Measurements from ENCODE around the gene KCNIP1.

Gene KCNIP1

GRCh38 chr5:170509348-170509660, 5.5 kb downstream of the KCNIP1 start:
- DNase-seq: no peak

DNA sequence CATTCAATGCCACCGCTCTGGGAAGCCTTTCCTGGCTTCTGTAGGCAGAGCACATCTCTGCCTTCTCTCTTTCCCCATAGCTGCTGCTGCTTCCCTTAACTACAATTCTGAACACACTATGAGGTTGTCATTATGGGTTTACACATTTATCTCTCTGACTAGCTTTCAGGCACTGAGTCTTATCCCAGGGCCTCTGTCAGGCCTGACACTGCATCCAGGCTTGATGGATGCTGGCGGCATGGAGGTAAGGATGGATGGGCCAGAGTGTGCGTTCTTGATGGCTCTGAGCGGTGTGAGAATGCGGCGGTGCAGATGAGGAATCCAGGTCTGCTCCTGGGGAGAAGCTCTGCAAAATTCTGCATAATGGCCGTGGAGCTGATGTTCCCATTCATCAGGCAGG, 6.3 kb downstream of the KCNIP1 start:
- DNase-seq: no peak

GRCh38 chr5:170510559-170510958, 6.7 kb downstream of the KCNIP1 start:
- no peak for DNase-seq

GRCh38 chr5:170511551-170512258, 7.9 kb downstream of the KCNIP1 start:
- DNase-seq: no peak

GRCh38 chr5:170513856-170514525, 10.2 kb downstream of the KCNIP1 start:
- no peak for DNase-seq

DNA sequence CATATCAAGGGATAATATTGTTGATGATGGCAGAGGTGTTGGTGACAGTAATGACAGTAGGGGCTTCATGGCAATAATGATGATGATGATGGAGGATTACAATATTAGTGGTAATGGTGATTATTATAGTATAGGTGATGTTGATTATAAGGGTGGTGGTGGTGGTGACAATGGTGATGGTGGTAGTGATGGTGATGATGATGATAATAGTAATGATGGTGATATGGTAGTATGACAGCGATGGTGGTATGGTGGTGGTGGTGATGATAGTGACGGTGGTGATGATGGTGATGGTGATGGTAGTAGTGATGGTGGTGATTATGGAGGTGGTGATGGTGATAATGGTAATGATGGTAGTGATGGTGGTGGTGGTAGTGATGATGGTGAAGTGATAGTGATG, 13.6 kb downstream of the KCNIP1 start:
- DNase-seq: no peak

DNA sequence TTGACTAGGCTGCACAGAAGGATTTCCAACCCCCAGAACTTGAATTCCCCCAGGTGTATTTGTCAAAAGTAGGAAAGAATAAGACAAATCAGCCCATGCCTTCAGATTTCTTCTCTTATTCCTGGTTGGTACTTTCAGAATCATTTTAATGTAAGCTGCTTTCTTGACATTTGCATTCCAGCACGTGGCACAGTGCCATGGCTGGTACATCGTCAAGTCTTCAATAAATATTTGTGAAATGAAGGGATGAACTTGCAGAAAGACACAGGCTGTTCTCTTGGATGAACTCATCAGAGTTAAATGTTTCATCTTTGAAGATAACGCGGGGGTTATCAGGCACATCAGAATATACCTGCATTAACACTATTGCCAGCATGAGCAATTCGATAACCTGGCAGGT, 14.5 kb downstream of the KCNIP1 start:
- no peak for DNase-seq

DNA sequence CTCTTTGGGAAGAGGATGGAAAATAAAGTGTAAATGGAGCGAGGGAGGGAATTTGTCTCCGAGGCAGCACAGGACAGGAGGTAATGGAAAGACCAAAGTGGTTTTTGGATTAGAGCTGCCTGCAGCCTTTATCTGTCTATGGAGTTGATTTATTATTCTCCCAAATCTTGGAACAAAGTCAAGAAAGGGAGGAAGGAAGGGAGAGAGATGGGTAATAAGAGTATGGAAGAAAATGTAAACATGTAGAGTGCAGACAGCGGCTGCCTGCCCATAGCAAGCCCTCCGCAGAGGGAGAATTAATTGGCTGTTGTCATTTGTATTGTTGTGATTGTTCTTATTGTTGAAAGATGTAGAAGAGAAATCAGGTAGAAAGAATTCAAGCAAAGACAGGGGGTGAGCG, 15.7 kb downstream of the KCNIP1 start:
- DNase-seq: no peak

GRCh38 chr5:170520372-170520771, 16.6 kb downstream of the KCNIP1 start:
- no peak for DNase-seq

- no peak for DNase-seq
Observed at GRCh38 chr5:170522211-170523141, 18.7 kb downstream of the KCNIP1 start.

GRCh38 chr5:170523142-170523551, 19.3 kb downstream of the KCNIP1 start:
- no peak for DNase-seq

DNA sequence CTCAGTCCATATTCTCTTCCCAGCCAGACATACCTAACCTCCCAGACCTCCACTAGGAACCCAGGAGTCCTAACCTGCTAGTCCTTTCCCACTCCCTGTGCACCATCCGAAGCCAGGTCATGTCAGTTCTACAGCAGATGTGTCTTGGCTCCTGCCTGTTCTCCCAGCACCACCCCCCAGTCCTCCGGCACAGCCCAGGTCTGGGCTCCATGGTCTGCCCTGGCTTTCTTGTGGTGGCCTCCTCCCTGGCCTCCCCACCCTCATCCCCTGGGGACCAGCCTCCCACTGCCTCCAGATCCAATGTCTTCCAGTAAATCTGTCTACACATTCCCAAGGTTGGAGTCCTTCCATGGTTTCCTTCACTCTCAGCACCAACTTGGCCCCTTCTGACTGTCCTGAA, 20.0 kb downstream of the KCNIP1 start:
- DNase-seq: no peak

DNA sequence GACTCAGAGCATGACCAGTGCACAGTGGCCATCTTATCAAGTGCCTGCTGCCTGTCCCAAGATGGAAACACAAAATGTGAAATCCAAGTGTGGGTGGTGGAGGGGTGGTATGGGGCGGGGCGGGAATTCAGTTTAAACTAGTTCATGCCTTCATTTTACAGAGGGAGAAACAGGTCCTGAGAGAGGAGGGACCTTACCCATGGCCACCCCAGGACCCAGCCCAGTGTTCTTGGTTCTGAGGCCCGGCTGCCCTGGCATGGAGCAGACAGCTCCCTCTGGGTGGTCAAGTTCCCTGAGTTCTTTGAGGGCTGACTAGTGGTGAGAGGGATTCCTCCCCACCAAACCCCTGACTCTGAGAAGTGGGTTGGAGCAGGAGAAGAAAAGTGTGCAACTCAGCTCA, 20.8 kb downstream of the KCNIP1 start:
- DNase-seq: no peak

GRCh38 chr5:170525470-170526211, 21.8 kb downstream of the KCNIP1 start:
- DNase-seq: no peak

- no peak for DNase-seq
Observed at GRCh38 chr5:170527991-170528390, 24.2 kb downstream of the KCNIP1 start.

GRCh38 chr5:170528976-170529375, 25.2 kb downstream of the KCNIP1 start:
- no peak for DNase-seq

DNA sequence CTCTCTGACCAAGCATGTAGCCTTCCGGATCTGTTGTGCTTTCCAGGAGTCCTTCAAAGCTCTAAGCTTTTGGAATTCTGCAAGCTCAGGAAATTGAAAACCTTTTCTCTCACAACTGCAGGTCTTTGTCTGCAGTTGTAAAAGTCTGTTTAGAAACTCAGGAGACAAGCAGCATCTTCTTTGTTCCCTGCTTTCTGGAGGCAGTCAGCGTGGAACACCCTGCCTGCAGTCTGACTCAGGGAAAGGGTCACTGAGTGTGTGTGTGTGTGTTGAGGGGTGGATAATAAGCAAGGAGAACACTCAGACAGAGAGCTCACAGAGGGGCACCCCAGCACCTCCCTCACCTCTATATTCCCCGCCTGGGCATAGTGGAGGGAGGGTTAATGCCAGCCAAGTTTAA, 29.1 kb downstream of the KCNIP1 start:
- no peak for DNase-seq

DNA sequence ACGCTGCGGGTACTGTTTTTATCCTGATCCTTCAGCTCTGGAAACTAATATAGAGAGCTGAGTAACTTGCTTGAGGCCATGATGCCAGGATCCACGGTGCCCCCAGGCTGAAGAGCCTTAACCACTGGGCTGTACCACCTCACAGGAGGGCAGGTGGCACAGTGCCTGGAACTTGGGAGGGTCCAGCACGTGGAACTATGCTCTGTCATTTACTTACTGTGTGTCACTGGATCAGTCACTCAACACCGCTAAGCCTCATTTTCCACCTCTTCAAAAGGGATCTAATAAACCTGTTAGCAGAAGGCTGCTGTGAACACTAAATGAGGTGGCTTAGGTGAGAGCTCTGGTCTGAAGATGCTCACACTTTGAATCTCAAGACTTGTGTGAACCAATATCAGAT, 29.6 kb downstream of the KCNIP1 start:
- no peak for DNase-seq

- DNase-seq: no peak
Observed at GRCh38 chr5:170534177-170534576, 30.4 kb downstream of the KCNIP1 start.

GRCh38 chr5:170534941-170535340, 31.1 kb downstream of the KCNIP1 start:
- no peak for DNase-seq

- no peak for DNase-seq
Observed at GRCh38 chr5:170536525-170536924, 32.7 kb downstream of the KCNIP1 start.

DNA sequence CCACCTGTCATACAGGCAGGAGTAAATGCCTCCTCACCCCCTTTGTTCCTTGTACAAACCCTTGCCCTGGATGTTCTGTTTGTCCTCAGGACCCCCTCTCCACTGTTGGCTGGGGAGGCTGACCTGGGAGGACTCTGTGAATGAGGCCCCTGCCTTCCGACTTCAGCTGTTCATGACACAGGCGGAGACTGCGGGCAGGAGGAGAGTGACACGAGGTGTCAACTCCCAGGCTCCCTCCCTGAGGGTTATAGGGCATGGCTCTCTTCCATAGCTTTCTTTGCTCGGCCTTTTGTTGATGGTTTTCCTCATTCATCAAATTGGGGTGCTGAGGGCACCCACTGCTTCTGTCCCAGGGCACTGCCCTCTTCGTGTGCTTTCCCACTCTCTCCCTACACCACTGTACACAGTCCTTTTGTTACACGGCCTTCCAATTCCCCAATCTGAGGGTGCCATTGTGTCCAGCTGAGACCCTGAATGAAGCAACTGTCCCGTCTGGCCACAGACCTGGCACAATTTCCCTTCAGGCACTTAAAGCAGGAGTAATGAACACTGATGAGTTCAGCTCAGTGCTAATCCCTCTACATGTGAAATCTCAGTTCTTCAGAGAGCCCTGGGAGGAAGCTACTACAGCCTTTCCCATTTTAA, 33.8 kb downstream of the KCNIP1 start:
- DNase-seq: no peak

GRCh38 chr5:170538096-170538465, 34.3 kb downstream of the KCNIP1 start:
- no peak for DNase-seq

All from NCI-H1930 (cell line).